CD4-positive, alpha-beta T cell treated with Interferon gamma for 1 hour (primary cell): ENCODE data around the gene DDX27.
"Not testable (repeated sequence)": the region's sequence is repeated elsewhere in the genome, so short reads cannot be mapped to it uniquely, and the experiment has no call there.

ENCODE experiments used
- DNase-seq: peaks from one replicate; pipeline ENCODE4 v3.0.0-alpha.2; 2020

Gene DDX27, protein sequence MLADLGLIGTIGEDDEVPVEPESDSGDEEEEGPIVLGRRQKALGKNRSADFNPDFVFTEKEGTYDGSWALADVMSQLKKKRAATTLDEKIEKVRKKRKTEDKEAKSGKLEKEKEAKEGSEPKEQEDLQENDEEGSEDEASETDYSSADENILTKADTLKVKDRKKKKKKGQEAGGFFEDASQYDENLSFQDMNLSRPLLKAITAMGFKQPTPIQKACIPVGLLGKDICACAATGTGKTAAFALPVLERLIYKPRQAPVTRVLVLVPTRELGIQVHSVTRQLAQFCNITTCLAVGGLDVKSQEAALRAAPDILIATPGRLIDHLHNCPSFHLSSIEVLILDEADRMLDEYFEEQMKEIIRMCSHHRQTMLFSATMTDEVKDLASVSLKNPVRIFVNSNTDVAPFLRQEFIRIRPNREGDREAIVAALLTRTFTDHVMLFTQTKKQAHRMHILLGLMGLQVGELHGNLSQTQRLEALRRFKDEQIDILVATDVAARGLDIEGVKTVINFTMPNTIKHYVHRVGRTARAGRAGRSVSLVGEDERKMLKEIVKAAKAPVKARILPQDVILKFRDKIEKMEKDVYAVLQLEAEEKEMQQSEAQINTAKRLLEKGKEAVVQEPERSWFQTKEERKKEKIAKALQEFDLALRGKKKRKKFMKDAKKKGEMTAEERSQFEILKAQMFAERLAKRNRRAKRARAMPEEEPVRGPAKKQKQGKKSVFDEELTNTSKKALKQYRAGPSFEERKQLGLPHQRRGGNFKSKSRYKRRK

DNA sequence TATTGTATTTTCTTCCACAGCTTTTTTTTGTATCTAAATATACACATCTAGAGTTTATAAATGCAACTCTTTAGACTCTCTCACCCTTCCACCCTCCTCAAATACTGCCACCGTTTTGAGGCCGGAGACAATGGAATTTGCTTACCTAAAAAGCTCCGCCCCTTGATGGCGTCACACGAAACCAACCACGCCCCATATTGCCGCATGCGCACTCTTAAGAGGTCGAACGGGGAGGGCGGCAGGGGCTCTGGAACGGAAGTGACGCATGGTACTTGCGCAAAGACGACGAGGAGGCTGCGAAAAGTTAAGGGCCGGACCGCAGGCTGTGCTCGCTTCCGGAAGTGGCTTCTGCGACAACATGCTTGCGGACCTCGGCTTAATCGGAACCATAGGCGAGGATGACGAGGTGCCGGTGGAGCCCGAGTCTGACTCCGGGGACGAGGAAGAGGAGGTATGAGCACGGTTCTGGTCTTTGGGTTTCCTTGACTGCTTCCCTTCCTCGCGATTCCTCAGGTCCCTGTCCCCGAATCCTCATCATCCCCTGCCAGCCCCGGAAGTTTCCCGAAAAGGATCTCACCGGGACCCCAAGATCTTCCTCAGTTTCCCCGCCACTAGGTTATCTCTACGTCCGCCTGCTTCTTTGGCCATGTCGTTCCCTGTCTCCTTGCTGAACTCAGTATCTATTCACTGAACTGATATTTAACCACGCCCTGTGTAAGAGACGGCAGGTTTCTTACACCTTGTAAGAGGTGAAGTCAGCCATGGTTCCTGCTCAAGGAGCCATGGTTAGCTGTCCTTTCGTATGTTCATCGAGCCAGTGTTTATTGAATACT lies at the start of gene DDX27:
DDX27 (plus strand) TSS at position 326 of the 833 bp plus-strand sequence; CDS start at position 359, 33 bp downstream.
- DNase-seq: peak; percentile 98

DNA sequence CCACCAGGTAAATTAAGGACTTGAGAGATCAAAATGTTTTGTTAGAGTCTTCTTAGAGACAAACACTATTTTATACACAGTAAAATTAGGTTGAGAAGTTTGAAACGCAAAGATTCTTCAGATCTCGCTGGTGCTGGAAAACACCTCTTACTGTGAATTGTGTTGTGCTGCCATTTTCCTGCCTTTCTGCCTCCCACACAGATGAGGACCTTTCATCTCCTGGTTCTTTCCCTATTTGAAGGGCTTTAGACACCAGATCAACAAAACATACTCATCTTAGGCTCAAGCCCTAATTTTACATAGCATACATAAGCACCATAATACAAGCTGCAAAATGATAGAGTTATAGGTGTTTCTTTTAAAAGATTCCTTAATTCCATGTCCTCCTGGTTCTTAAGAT lies 49.7 kb upstream of the DDX27 start:
- no peak for DNase-seq

DNA sequence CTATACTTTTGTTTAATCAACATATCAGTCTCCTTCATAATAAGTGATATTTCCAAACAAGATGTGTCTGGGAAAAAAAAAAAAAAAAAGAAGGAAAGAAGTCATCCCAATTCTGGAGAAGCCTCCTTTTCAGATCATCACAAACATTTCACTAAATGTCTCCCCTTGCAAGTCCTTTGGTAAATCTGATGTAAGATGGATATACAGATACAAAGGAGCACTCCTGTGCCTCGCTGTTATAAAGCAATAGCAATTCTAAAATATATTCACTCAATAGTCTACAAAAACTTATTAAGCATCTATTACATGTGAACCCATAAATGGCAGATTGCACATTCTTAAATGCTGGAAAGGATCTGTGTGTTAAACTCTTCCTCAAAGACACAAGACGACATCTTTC lies 48.5 kb upstream of the DDX27 start:
- no peak for DNase-seq

DNA sequence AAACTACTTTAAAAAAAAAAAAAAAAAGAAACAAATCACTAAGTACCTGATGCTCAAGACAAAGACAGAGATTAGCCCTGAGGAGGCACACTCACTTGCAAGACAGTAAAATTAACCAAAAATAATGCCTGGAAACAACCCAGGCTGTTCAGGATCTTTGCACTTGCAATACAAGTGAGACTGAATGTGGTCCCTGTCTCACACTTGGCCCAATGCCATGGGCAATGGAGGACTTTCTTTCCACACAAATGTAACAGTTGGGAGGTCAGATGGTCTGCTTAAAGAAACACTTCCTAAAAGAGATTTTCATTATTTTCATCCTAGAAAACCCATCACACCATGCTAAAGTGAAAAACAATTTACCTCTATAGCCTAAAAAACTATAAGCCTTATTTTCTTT lies 47.3 kb upstream of the DDX27 start:
- no peak for DNase-seq

DNA sequence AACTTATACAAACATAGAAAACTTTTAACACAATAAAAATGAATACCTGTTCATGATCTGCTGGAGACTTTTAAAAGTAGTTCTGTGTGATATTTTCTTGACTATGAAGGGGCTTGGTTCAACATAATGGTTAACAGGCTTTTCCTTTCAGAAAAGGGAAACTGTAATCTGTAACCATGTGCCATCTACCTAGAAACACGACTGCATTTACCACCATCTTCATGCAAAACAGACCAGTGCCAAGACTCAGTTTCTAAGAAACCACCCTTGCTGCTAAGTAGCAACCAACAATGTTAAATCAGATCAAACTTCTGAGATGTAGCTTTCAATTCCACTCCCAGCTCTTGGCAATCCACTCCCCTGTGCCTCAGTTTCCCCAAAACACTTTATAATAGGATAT lies 46.8 kb upstream of the DDX27 start:
- DNase-seq: no peak

DNA sequence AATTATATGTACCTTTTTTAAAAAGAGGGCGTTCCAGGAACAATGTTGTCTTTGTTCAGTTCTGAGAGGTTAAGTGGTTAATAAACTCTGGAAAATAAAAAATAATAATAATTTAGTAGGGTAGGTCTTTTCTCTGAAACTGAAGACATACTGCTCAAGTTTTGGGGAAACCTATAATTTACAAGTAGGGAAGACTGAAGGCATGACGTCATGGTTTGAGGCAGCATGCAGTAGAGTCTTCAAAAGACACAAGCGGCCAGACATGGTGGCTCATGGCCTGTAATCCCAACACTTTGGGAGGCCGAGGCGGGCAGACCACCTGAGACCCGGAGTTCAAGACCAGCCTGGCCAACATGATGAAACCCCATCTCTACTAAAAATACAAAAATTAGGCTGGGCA lies 45.0 kb upstream of the DDX27 start:
- DNase-seq: no peak

DNA sequence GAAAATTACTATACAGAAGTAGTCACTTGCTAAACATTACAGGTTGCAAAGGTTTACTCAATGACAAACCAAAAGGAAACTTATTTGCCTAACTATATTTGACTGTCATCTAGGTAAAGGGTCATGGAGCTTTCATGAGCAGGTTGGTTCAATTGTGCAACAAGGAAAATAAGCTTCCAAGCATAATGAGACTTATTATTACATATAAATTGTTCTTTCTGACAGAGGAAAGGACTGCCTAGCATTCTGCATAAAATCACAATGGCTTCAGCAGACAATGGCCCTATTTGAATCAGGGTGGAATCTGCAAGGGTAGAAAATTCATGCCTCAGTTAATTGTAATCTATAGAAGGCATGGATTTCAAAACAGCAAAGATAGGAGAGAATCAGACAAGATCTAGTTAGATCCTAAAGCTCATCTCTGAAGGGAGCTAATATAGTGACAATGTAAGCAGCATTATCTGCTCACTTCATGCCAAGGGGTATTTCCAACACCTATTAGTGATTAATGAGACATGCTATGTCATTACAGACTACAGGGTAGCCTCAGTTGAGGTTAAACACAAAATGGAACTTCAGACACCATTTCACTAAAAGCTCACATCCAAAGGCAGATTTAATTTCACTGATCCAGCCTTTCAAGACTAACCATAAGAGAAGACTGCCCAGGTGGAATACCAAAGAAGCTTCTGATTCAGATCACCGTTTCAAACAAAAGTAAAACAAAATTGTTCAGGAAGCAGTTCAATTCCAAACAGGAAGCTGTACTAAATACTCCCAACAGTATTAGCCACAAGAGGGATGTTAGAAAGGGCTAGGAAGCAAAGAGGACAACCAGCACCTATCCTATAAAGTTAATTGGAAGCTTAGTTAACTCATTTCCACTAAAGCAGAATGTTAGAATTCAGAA lies 39.6 kb upstream of the DDX27 start:
- DNase-seq: no peak

DNA sequence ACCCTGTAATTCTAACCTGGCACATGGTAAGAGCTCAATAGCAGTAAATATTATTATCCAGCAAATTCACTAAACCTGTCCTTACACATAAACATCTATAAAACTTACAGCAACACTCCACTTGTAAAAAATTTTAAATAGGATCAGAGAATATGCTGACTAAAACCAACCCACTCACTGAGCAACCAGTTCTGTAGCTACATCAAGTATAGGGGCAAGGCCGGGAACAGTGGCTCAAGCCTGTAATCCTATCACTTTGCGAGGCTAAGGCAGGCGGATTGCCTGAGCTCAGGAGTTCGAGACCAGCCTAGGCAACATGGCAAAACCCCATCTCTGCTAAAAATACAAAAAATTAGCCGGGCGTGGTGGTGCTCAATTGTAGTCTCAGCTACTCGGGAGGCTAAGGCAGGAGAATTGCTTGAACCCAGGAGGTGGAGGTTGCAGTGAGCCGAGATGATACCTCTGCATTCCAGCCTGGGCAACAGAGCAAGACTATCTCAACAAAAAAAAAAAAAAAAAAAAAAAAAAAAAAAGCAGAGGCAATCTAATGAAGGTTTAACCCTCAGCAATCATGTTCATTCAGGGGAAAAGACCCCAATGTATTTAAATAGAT lies 37.8 kb upstream of the DDX27 start:
- DNase-seq: no peak

DNA sequence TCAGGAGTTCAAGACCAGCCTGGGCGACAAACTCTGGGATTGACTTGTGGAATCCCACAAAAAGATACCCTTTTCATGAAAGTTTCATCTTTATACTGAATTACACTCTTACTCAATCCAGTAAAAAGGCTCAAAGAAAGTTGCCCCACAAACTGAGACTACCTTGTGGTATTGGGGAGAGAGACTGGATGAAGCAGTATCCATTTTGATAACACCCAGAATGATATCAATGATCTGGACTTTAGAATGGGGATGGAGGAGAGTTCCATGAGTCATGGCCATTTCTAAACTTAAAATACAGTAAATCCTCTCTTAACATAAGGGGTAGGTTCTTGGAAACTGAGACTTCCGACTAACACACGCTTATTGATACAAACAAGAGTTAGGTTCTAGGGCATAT lies 35.8 kb upstream of the DDX27 start:
- no peak for DNase-seq

DNA sequence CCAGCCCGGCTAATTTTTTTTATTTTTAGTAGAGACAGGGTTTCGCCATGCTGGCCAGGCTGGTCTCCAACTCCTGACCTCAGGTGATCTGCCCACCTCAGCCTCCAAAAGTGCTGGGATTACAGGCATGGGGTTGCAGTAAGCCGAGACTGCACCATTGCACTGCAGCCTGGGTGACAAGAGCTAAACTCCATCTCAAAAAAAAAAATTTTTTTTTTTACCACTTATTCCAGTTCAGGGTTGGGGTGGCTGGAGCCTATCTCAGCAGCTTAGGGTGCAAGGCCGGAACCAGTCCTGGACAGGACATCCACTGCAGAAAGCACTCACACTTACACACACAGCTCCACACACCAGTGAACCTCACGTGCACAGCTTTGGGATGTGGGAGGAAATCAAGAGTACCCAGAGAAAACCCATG lies 35.1 kb upstream of the DDX27 start:
- not testable (repeated sequence) for DNase-seq

DNA sequence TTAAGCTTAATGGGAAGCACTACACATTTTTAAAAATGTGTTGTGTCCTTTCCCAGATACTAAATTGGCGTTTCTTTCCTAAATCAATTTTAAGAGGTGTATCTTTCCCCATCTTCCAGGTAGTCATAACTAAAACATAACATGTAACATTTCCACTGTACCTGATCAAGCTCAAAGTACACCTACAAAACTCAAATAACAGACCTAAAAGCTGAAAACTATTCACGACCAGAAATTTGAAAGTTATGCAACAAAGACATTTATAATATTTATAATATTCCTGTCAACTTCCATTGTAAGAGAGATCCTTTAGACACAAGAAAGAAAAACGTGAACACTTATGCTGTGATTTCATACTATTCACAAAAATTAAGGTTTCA lies 34.5 kb upstream of the DDX27 start:
- DNase-seq: no peak

DNA sequence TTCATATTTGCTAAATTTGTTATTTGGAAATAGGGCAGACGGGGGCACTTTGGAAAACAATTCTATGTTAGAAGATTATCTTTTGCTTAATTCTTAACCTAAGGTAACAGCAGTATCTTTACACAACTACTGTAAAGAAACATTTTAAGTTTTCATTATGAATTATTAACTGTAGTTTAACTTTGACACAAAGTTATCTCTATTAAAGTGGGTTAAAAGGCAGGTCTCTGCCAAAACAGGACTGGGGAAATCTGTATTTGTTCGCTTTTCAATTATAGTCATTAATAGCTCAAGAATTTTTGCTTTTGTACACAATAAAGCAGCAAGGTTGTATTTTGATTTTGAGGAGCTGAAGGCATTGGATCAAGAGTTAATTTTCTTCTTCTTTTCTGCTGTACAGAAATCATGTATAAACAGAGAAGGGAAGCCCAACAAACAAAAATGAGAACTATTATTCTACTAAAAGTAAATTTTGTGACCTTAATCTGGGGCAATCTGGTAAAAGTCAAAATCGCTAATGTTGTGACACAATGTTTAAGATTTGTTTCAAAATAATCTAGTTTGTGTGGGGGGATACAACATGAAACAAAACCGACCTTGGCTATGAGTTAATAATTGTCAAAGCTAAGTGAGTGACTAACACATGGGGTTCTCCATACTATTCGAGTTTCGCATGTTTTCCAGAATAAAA lies 34.0 kb upstream of the DDX27 start:
- DNase-seq: no peak

DNA sequence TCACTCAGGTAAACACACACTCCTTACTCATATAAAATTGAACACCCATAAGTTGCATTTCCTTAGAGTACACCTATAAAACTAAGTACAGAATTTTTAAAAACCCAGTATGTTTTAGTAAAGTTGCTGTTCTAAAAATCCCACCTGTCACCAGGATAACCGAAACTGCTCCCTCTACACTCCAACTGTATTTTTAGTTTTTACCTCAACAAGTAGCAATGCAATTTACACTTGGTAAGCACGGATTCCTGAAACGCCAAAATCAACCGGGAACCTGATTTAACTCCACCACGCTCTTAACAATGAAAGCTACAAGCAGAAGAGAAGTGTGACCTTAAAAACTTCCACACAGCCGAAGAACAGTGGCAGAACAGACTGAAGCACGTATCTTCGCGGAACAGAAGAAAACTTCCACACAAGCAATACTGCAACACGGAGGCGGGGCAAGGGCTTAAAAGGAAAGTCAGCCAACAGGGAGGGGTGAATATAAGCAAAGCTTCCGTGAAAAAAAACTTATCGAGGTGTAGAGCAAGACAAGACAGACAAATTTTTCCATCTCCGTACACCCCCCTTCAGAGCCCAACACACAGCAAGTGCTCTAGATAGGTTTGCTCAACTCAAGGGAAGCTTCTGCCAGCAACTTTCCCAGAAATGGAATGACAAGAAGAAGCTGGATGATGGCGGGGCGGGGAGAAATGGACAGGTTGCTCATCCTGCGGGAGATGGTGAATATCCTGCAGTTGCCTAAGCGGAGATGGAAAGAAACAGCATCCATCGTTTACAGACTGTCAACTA lies 32.5 kb upstream of the DDX27 start:
- peak; percentile 54 for DNase-seq

DNA sequence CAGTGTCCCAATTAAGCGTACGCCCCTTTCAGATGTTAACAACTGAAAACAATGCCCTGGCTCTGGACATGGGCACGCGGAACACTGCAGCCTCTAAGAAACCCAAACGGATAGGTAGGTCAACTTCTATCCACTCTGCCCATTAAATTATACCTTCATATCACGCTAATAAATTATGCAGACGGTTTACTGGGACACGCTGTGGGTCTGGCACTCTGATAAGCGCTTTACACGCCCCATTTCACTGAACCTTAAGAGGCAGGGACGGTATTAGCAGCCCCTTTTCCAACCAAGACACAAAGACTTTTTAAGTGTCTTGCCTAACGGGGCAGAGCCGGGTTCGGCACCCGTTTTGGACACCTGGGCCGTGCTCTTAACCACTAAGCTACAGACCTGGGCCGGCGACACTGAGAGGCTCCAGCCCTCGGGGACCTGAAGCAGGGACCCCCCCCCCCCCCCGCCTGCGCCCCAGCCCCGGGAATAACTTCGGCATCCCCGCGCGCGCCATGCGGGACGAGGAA lies 31.8 kb upstream of the DDX27 start:
- peak; percentile 1 for DNase-seq

DNA sequence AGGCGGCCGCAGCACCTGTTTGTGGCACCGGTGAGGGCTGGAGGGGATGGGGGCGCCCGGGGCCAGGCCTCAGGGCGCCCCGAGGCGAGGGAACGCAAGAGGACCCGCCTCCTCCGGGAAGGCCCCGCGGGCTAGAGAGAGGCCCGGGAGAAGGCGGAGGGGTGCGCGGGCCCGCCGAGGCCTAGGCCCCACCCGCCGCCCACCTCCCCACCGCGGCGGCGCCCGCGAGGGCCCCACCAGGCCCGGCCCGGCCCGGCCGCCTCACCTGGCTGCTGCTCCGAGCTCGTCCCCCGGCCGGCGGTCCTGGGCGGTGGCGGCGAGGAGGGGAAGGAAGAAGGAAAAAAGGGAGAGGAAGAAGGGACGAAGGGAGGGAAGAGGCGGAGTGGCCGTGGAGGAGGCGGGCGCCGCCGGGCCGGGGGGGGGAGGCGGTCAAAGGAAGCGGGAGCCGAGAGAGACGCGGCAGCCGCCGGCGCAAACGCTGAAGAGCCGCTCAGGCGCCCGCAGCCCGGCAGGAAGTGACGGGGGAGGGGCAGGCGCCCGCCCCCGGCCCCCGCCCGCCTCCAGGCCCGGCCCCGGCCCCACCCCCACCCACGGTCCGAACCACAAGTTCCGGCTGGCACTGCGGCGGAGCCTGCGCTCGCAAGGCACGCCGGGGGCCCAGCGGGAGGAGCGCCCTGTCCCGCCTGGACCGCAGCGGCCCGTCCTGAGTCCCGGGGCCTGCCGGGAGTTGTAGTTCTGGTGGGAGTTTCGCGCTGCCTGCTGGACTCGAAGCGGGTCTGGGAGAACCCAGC lies 31.2 kb upstream of the DDX27 start, which contains the start of gene STAU1:
STAU1 (minus strand) TSS at position 484 of the 791 bp plus-strand sequence. CDS start 22,133 bp downstream, outside the sequence.
- DNase-seq: peak; percentile 96

DNA sequence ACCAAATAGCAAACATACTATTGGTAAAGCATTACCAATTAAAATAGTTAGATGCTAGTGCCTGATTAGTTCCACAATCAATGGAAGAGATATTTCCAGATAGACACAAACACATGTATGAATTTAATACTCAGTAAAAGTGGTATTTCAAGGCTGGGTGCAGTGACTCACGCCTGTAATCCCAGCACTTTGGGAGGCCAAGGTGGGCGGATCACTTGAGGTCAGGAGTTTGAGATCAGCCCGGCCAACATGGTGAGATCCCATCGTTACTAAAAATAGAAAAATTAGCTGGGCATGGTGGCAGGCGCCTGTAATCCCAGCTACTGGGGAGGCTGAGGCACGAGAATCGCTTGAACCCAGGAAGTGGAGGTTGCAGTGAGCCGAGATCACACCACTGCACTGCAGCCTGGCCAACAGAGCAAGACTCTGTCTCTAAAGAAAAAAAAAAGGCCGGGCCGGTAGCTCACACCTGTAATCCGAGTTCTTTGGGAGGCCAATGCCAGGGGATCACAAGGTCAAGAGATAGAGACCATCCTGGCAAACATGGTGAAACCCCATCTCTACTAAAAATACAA lies 26.2 kb upstream of the DDX27 start:
- not testable (repeated sequence) for DNase-seq

DNA sequence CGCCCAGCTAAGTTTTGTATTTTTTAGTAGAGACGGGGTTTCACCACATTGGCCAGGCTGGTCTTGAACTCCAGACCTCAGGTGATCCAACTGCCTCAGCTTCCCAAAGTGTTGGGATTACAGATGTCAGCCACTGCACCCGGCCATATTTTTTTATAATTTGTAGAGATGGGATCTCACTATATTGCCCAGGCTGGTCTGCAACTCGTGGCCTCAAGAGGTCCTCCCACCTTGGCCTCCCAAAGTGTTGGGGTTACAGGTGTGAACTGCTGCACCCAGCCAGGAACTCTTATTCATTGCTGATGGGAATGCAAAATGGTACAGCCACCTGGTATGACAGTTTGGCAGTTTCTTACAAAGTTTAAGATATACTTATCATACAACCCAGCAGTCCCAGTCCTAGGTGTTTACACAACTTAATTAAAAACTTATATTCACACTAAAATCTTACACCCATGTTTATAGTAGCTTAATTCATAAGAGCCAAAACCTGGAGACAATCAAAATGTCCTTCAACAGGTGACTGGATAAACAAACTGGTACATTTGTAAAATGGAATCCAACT lies 19.4 kb upstream of the DDX27 start:
- no peak for DNase-seq

DNA sequence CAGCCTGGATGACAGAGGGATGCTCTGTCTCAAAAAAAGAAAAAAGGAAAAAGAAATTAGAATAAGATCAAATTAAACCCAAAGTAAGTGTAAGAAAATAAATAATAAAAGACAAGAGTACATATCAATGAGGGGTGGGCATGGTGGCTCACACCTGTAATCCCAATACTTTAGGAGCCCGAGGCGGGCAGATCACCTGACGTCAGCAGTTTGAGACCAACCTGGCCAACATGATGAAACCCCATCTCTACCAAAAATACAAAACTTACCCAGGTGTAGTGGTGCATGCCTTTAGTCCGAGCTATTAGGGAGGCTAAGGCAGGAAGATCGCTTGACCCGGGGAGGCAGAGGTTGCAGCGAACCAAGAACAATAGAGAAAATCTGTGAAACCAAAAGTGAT lies 16.2 kb upstream of the DDX27 start:
- DNase-seq: no peak
